Hepatocyte (in vitro differentiated cells): ENCODE measurements around the gene FOCAD.

Experiments used
- EZH2 ChIP-seq: fragments of 200-600 bp; sonication (generic); IDR thresholded peaks from 2 replicates; pipeline ENCODE4 v1.6.1; 2016; ENCODE audit warnings: antibody characterized with exemption, mild to moderate bottlenecking, borderline replicate concordance
- TF ChIP-seq, protein P1 (sequence below): fragments of 200-600 bp; sonication (generic); IDR thresholded peaks from 2 replicates; pipeline ENCODE4 v1.5.1; 2016; ENCODE audit warnings: antibody characterized with exemption, mild to moderate bottlenecking; ENCODE audit not compliant: poor library complexity

DNA sequence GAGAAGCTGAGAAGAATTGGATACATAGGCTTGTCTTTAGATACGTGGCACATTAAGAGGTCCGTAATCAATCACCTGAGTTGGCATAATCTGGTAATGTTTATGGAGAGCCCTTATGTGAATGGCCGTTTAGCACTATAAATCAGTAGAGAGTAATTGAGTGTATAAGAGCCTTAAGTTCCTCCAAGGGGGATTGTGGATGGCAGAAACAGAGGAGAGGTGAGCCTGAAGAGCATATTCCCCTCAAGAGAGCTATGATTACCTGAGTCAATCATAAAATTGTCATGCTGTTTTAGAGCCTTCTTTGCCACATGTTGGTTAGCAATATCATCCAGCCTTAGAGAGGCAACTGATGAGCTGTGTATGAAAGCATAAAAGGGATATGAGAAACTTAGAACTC, 58.8 kb downstream of the FOCAD start:
- TF ChIP-seq, protein P1, sequence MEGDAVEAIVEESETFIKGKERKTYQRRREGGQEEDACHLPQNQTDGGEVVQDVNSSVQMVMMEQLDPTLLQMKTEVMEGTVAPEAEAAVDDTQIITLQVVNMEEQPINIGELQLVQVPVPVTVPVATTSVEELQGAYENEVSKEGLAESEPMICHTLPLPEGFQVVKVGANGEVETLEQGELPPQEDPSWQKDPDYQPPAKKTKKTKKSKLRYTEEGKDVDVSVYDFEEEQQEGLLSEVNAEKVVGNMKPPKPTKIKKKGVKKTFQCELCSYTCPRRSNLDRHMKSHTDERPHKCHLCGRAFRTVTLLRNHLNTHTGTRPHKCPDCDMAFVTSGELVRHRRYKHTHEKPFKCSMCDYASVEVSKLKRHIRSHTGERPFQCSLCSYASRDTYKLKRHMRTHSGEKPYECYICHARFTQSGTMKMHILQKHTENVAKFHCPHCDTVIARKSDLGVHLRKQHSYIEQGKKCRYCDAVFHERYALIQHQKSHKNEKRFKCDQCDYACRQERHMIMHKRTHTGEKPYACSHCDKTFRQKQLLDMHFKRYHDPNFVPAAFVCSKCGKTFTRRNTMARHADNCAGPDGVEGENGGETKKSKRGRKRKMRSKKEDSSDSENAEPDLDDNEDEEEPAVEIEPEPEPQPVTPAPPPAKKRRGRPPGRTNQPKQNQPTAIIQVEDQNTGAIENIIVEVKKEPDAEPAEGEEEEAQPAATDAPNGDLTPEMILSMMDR: no peak
- no peak for TF ChIP-seq EZH2
